Naive thymus-derived CD4-positive, alpha-beta T cell (primary cell): Measurements from ENCODE around the gene ASB13. TPM values are rescaled to one million over a fixed set of nuclear protein-coding genes. Genes with fewer than 3 reads are reported as not detected.

Experiments
- polyA plus RNA-seq, 2 donors: library from polyadenylated mRNA; unstranded; fragments of 300-500 nt; fragmentation: Illumina TruSeq; gene quantifications; one replicate each; pipeline ENCODE4 v1.2.3, GENCODE V29; 2021
- total RNA-seq, 6 experiments: library from RNA in 5 of 6; stranded (reverse) in 5 of 6; gene quantifications; 1 replicate in 5 of 6; 2 replicates in 1 of 6; pipeline ENCODE4 v1.2.3 and lab custom pipeline; 2021 to 2026

The ASB13 gene
- total and polyA plus RNA-seq, 7 experiments from 2014 or later: 8.0 to 23.4 (median 15.7) TPM

Other genes with a start within 250 kb of the ASB13 start
- not detected for gene CALML5, start 167.0 kb downstream of the ASB13 start, total RNA-seq
- not detected for gene CALML5, start 167.0 kb downstream of the ASB13 start, polyA plus RNA-seq
- gene CALML3, start 141.6 kb downstream of the ASB13 start, total RNA-seq: not detected
- gene CALML3, start 141.6 kb downstream of the ASB13 start, polyA plus RNA-seq: not detected
- 10 to 100 TPM; 55.0 to 86.5 (median 62.1) TPM for gene TASOR2, start 18.2 kb upstream of the ASB13 start, total RNA-seq
- gene TASOR2, start 18.2 kb upstream of the ASB13 start, polyA plus RNA-seq: 10 to 100 TPM; 14.7 to 18.1 TPM
- 100 to 1,000 TPM in 4 of 5 experiments, 10 to 100 TPM in 1; 85.3 to 236 (median 121) TPM for gene GDI2, start 146.8 kb upstream of the ASB13 start, total RNA-seq
- gene GDI2, start 146.8 kb upstream of the ASB13 start, polyA plus RNA-seq: 100 to 1,000 TPM; 144 to 186 TPM
- gene ANKRD16, start 223.3 kb upstream of the ASB13 start, total RNA-seq: 1 to 10 TPM; 4.6 to 9.8 (median 7.2) TPM
- gene ANKRD16, start 223.3 kb upstream of the ASB13 start, polyA plus RNA-seq: 1 to 10 TPM; 6.2 to 7.0 TPM
- 100 to 1,000 TPM in 2 of 5 experiments, 10 to 100 TPM in 3; 64.8 to 105 (median 78.6) TPM for gene FBH1, start 223.6 kb upstream of the ASB13 start, total RNA-seq
- gene FBH1, start 223.6 kb upstream of the ASB13 start, polyA plus RNA-seq: 10 to 100 TPM; 59.9 to 96.4 TPM